ENCODE results near the gene IDH3G.

DNA sequence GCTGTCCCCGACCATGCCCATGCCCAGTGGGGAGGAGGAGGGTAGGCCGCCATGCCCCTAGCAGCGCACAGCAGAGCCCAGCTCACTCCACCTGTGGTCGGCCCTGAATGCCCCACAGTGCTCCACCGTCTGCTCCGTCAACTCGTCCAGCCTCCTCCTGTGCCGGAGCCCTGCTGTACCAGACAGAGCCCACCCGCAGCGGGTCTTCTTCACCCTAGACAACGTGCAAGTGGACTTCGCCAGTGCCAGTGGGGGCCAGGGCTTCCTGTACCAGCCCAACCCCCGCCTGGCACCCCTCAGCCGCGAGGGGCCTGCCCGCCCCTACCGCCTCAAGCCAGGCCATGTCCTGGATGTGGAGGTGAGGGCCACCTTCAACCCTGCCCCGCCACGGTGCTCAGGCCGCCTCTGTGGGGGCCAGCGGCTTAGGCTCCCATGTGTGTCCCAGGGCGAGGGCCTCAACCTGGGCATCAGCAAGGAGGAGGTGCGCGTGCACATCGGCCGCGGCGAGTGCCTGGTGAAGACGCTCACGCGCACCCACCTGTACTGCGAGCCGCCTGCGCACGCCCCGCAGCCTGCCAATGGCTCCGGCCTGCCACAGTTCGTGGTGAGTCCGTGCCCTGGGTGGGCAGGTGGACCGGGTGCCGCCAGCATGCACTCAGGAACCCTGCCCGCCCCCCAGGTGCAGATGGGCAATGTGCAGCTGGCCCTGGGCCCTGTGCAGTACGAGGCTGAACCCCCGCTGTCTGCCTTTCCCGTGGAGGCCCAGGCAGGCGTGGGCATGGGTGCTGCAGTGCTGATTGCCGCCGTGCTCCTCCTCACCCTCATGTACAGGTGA lies 20.2 kb downstream of the IDH3G start:
- TF ChIP-seq POLR2A (IDR thresholded peaks at IDR 0.05) (no peak), CTCF (IDR thresholded peaks at IDR 0.05) (no peak)

All from uterus (tissue), 2 donors.